ENCODE results near the gene UNC45A.
"Not testable (repeated sequence)": the region's sequence is repeated elsewhere in the genome, so short reads cannot be mapped to it uniquely, and the experiment has no call there.

The UNC45A gene

GRCh38 chr15:90918034-90918788, 16.9 kb upstream of the UNC45A start:
- no peak for DNase-seq

- DNase-seq = no peak
Measured at GRCh38 chr15:90918835-90919234, 16.2 kb upstream of the UNC45A start.

- no peak for DNase-seq
Measured at GRCh38 chr15:90921887-90922286, 13.2 kb upstream of the UNC45A start.

- DNase-seq = not testable (repeated sequence)
Measured at GRCh38 chr15:90922712-90923322, 12.3 kb upstream of the UNC45A start.

GRCh38 chr15:90924375-90924774, 10.7 kb upstream of the UNC45A start:
- DNase-seq = no peak

GRCh38 chr15:90926766-90927165, 8.3 kb upstream of the UNC45A start:
- not testable (repeated sequence) for DNase-seq

GRCh38 chr15:90928106-90928505, 7.0 kb upstream of the UNC45A start:
- not testable (repeated sequence) for DNase-seq

GRCh38 chr15:90929246-90930019, 5.7 kb upstream of the UNC45A start:
- DNase-seq = no peak

- DNase-seq = no peak
Measured at GRCh38 chr15:90930861-90931574, 4.1 kb upstream of the UNC45A start.

- no peak for DNase-seq
Measured at GRCh38 chr15:90931575-90931827, 3.6 kb upstream of the UNC45A start.

GRCh38 chr15:90931828-90932659, 3.0 kb upstream of the UNC45A start, which contains the start of gene HDDC3:
TSS of gene HDDC3 (minus strand) at chr15:90932549. CDS start at chr15:90932540, 9 bp downstream.
- DNase-seq = peak; percentile 88

GRCh38 chr15:90932660-90932991, 2.5 kb upstream of the UNC45A start:
- no peak for DNase-seq

GRCh38 chr15:90933301-90933700, 1.8 kb upstream of the UNC45A start:
- DNase-seq = no peak

GRCh38 chr15:90934256-90934948, 683 bp upstream of the UNC45A start:
- peak; percentile 81 for DNase-seq

GRCh38 chr15:90936823-90937222, 1.7 kb downstream of the UNC45A start:
- no peak for DNase-seq

GRCh38 chr15:90938261-90938660, 3.2 kb downstream of the UNC45A start:
- no peak for DNase-seq

GRCh38 chr15:90939756-90940155, 4.7 kb downstream of the UNC45A start:
- DNase-seq = no peak

GRCh38 chr15:90941038-90941437, 6.0 kb downstream of the UNC45A start:
- no peak for DNase-seq

GRCh38 chr15:90942354-90943120, 7.5 kb downstream of the UNC45A start:
- DNase-seq = no peak

- DNase-seq = no peak
Measured at GRCh38 chr15:90945091-90945490, 10.0 kb downstream of the UNC45A start.

GRCh38 chr15:90946538-90946937, 11.5 kb downstream of the UNC45A start:
- DNase-seq = no peak

Measured in NK-92 treated with Interleukin-12 subunit alpha and Interleukin-12 subunit beta, amount 100 ng/mL, for 24 hours (cell line).